GM12878 (cell line): ENCODE data around the gene SYNRG. TPM values are rescaled to one million over a fixed set of nuclear protein-coding genes. Genes with fewer than 3 reads are reported as not detected.

Source experiments
- BHLHE40 ChIP-seq, 2 experiments: fragments of 450-650 bp in 1 of 2; IDR thresholded peaks; 2 replicates each; pipeline ENCODE4 v1.6.1; 2011 to 2017; ENCODE audit warnings: low read depth in 2 of 2, borderline replicate concordance in 1 of 2, improper control_type of control experiment in 1 of 2, low read length in 1 of 2, mild to moderate bottlenecking in 1 of 2
- CREM ChIP-seq: IDR thresholded peaks from 2 replicates; pipeline ENCODE4 v1.6.1; 2014; ENCODE audit warnings: antibody characterized with exemption, low read depth
- GATAD2B ChIP-seq: fragments of 450-650 bp; conservative IDR thresholded peaks from 2 replicates; pipeline ENCODE4 v1.6.1; 2017; ENCODE audit warnings: low read depth, mild to moderate bottlenecking, moderate library complexity
- HDGF ChIP-seq: fragments of 450-650 bp; IDR thresholded peaks from 2 replicates; pipeline ENCODE4 v1.6.1; 2016; ENCODE audit warnings: antibody characterized with exemption
- IKZF1 ChIP-seq: fragments of 450-650 bp; conservative IDR thresholded peaks from 2 replicates; pipeline ENCODE4 v1.6.1; 2017; ENCODE audit warnings: antibody characterized with exemption, mild to moderate bottlenecking
- KDM1A ChIP-seq: fragments of 200-600 bp; sonication (generic); IDR thresholded peaks from 2 replicates; pipeline ENCODE4 v1.6.1; 2016; ENCODE audit warnings: borderline replicate concordance
- POLR2AphosphoS5 ChIP-seq: IDR thresholded peaks from 2 replicates; pipeline ENCODE4 v1.6.1; 2011; ENCODE audit warnings: mild to moderate bottlenecking, low read length, inconsistent platforms
- TAF1 ChIP-seq: IDR thresholded peaks from 2 replicates; pipeline ENCODE4 v1.6.1; 2011; ENCODE audit warnings: mild to moderate bottlenecking, low read depth, low read length, borderline replicate concordance
- YBX1 ChIP-seq: fragments of 450-650 bp; IDR thresholded peaks from 2 replicates; pipeline ENCODE4 v1.6.1; 2016; ENCODE audit warnings: antibody characterized with exemption
- polyA plus RNA-seq, 11 experiments: library from polyadenylated mRNA; depleted of rRNA in 4 of 11; unstranded in 6 of 11; stranded (reverse) in 5 of 11; fragments of >200 nt; fragmentation: Nextera tagmentation in 4 of 11; fragmentation: Illumina TruSeq in 1 of 11; extraction: Ambion mirVana in 4 of 11; extraction: Trizol in 1 of 11; gene quantifications; 1 replicate in 1 of 11; 2 replicates in 10 of 11; pipeline versions ENCODE4 v1.2.1 to v1.2.3, GENCODE V29; 2011 to 2016; ENCODE audit warnings: inconsistent platforms in 2 of 11, missing spikeins in 2 of 11, low read depth in 1 of 11
- total RNA-seq, 4 experiments: library from RNA; depleted of rRNA in 3 of 4; stranded (reverse); fragments of >200 nt in 3 of 4; fragmentation: Illumina TruSeq in 1 of 4; extraction: Trizol in 1 of 4; gene quantifications; 2 replicates each; pipeline versions ENCODE4 v1.2.1 to v1.2.3, GENCODE V29; 2013 to 2021
- TF ChIP-seq, protein P1 (sequence below): fragments of 450-650 bp; IDR thresholded peaks from 2 replicates; pipeline ENCODE4 v1.6.1; 2017; ENCODE audit warnings: low read depth, mild to moderate bottlenecking, moderate library complexity
- TF ChIP-seq, protein P2 (sequence below): fragments of 450-650 bp; conservative IDR thresholded peaks from 2 replicates; pipeline ENCODE4 v1.6.1; 2017; ENCODE audit warnings: mild to moderate bottlenecking, moderate library complexity
- TF ChIP-seq, protein P3 (sequence below): IDR thresholded peaks from 2 replicates; pipeline ENCODE4 v1.6.1; 2012; ENCODE audit warnings: low read depth, low read length, improper control_type of control experiment

The SYNRG gene
- total and polyA plus RNA-seq, 10 of the 15 experiments (the other 5 are each of a cell fraction or from before 2014, with no cell fraction given), result 5.2 to 40.4 (median 26.7) TPM

DNA sequence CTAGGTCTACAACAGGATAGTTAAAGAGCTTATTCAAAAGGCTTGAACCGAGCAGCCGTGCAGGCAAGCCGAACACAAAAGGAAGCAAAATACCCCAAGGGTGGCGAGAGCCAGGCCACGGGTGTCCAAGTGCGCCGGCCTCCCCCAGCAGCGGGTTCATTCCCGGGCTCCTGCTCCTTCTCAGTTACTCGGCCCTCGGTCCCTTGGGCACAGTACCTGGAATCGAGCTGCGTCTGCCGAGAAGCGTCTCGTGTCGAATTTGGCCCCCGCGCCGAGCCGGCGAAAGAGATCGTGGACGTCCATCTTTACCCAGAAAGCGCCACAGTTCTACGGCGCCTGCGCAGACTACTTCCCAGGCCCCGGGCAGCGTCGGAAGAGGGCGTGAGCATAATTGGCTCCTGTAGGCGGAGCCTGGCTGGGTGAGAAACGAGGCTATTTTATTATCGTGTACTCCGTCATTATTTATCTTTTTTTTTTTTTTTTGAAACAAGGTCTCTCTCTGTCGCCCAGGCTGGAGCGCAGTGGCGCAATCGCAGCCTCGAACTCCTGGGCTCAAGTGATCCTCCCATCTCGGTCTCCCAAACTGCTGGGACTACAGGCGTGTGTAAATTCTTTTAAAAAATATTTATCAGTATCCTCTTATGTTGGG is 34.0 kb upstream of the SYNRG start, which contains the start of gene DDX52 (continued):
- TF ChIP-seq BHLHE40 (IDR thresholded peaks at IDR 0.05; ENCODE audit: borderline replicate concordance in 1 of 2, low read depth in 2 of 2, low read length in 1 of 2) (peak in 1 of 2 experiments; percentile 30; a peak in 1 of 4 replicates), HDGF (0 out of 2 replicates have a peak, but pooled peaks have one; percentile 43), TAF1 (peak; percentile 75; the same call in 1 of the 2 replicates), YBX1 (no peak), KDM1A (no peak), GATAD2B (0 out of 2 replicates have a peak, but pooled peaks have one; percentile 32), CREM (0 out of 2 replicates have a peak, but pooled peaks have one; percentile 10), POLR2AphosphoS5 (peak; percentile 72), IKZF1 (peak; percentile 41)
- TF ChIP-seq, protein P1, sequence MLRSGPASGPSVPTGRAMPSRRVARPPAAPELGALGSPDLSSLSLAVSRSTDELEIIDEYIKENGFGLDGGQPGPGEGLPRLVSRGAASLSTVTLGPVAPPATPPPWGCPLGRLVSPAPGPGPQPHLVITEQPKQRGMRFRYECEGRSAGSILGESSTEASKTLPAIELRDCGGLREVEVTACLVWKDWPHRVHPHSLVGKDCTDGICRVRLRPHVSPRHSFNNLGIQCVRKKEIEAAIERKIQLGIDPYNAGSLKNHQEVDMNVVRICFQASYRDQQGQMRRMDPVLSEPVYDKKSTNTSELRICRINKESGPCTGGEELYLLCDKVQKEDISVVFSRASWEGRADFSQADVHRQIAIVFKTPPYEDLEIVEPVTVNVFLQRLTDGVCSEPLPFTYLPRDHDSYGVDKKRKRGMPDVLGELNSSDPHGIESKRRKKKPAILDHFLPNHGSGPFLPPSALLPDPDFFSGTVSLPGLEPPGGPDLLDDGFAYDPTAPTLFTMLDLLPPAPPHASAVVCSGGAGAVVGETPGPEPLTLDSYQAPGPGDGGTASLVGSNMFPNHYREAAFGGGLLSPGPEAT, result peak; percentile 88
- TF ChIP-seq, protein P2, sequence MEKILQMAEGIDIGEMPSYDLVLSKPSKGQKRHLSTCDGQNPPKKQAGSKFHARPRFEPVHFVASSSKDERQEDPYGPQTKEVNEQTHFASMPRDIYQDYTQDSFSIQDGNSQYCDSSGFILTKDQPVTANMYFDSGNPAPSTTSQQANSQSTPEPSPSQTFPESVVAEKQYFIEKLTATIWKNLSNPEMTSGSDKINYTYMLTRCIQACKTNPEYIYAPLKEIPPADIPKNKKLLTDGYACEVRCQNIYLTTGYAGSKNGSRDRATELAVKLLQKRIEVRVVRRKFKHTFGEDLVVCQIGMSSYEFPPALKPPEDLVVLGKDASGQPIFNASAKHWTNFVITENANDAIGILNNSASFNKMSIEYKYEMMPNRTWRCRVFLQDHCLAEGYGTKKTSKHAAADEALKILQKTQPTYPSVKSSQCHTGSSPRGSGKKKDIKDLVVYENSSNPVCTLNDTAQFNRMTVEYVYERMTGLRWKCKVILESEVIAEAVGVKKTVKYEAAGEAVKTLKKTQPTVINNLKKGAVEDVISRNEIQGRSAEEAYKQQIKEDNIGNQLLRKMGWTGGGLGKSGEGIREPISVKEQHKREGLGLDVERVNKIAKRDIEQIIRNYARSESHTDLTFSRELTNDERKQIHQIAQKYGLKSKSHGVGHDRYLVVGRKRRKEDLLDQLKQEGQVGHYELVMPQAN, result peak; percentile 67; the same call in 1 of the 2 replicates
- TF ChIP-seq, protein P3, sequence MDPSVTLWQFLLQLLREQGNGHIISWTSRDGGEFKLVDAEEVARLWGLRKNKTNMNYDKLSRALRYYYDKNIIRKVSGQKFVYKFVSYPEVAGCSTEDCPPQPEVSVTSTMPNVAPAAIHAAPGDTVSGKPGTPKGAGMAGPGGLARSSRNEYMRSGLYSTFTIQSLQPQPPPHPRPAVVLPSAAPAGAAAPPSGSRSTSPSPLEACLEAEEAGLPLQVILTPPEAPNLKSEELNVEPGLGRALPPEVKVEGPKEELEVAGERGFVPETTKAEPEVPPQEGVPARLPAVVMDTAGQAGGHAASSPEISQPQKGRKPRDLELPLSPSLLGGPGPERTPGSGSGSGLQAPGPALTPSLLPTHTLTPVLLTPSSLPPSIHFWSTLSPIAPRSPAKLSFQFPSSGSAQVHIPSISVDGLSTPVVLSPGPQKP, result no peak
